GM19025 (cell line): ENCODE data around the gene RNF138.
"Not testable (repeated sequence)": the region's sequence is repeated elsewhere in the genome, so short reads cannot be mapped to it uniquely, and the experiment has no call there.

ENCODE experiments used
- ATAC-seq: cut with Tn5 transposase; IDR thresholded peaks from one replicate; pipeline ENCODE4 v1.9.1; 2021; ENCODE audit warnings: mild to moderate bottlenecking, low read depth, moderate library complexity; ENCODE audit not compliant: unreplicated experiment

RNF138 gene

GRCh38 chr18:32095192-32095899 lies 3.7 kb downstream of the RNF138 start:
- no peak for ATAC-seq

GRCh38 chr18:32095900-32096229 lies 4.2 kb downstream of the RNF138 start:
- ATAC-seq, result no peak

- no peak for ATAC-seq
These were observed 5.3 kb downstream of the RNF138 start for GRCh38 chr18:32096946-32097345.

GRCh38 chr18:32104516-32104915 lies 12.8 kb downstream of the RNF138 start:
- no peak for ATAC-seq

GRCh38 chr18:32110005-32110404 lies 18.3 kb downstream of the RNF138 start:
- ATAC-seq, result no peak

- no peak for ATAC-seq
These were observed 20.0 kb downstream of the RNF138 start for GRCh38 chr18:32111706-32112105.

GRCh38 chr18:32112826-32113225 lies 21.2 kb downstream of the RNF138 start:
- no peak for ATAC-seq

GRCh38 chr18:32114293-32114942 lies 22.7 kb downstream of the RNF138 start:
- no peak for ATAC-seq

- no peak for ATAC-seq
These were observed 30.4 kb downstream of the RNF138 start for GRCh38 chr18:32122039-32122438.

GRCh38 chr18:32126538-32126937 lies 34.9 kb downstream of the RNF138 start:
- ATAC-seq, result no peak

GRCh38 chr18:32135625-32136024 lies 44.0 kb downstream of the RNF138 start:
- no peak for ATAC-seq

- ATAC-seq, result no peak
These were observed 46.8 kb downstream of the RNF138 start for GRCh38 chr18:32138332-32138982.

- ATAC-seq, result no peak
These were observed 48.2 kb downstream of the RNF138 start for GRCh38 chr18:32139835-32140283.

GRCh38 chr18:32148185-32148870 lies 56.7 kb downstream of the RNF138 start:
- no peak for ATAC-seq

- ATAC-seq, result no peak
These were observed 61.2 kb downstream of the RNF138 start for GRCh38 chr18:32152705-32153448.

GRCh38 chr18:32156855-32157254 lies 65.2 kb downstream of the RNF138 start:
- no peak for ATAC-seq

- ATAC-seq, result no peak
These were observed 65.9 kb downstream of the RNF138 start for GRCh38 chr18:32157580-32157979.

GRCh38 chr18:32158108-32158624 lies 66.5 kb downstream of the RNF138 start:
- peak; percentile 92 for ATAC-seq

- not testable (repeated sequence) for ATAC-seq
These were observed 67.0 kb downstream of the RNF138 start for GRCh38 chr18:32158631-32159030.

- ATAC-seq, result no peak
These were observed 68.9 kb downstream of the RNF138 start for GRCh38 chr18:32160547-32160946.
